Thymus (tissue), 11 donors: Measurements from ENCODE around the gene PLCB3. TPM values are rescaled to one million over a fixed set of nuclear protein-coding genes. Genes with fewer than 3 reads are reported as not detected.

ENCODE experiments used
- DNase-seq, 9 donors: peaks; one replicate each; pipeline ENCODE4 v3.0.0-alpha.2; 2013; ENCODE audit warnings: low spot score in 9 of 9, low read depth in 6 of 9, missing footprints in 1 of 9
- H3K27ac ChIP-seq, 2 donors: one replicate each; pipeline ENCODE4 v1.5.1; 2013; ENCODE audit warnings: control low read depth in 1 of 2, low read depth in 1 of 2, low read length in 1 of 2, mild to moderate bottlenecking in 1 of 2, moderate library complexity in 1 of 2
- H3K27me3 ChIP-seq, 2 donors: one replicate each; pipeline ENCODE4 v1.5.1; 2013; ENCODE audit warnings: low read length in 1 of 2; ENCODE audit not compliant: control insufficient read depth in 2 of 2, insufficient read depth in 1 of 2
- H3K36me3 ChIP-seq, 2 donors: one replicate each; pipeline ENCODE4 v1.5.1; 2013; ENCODE audit warnings: low read length in 1 of 2, mild to moderate bottlenecking in 1 of 2, moderate library complexity in 1 of 2; ENCODE audit not compliant: control insufficient read depth in 2 of 2, insufficient read depth in 2 of 2
- H3K4me1 ChIP-seq, 2 donors: one replicate each; pipeline ENCODE4 v1.5.1; 2013; ENCODE audit warnings: low read length in 2 of 2; ENCODE audit not compliant: control insufficient read depth in 2 of 2, insufficient read depth in 2 of 2
- H3K4me3 ChIP-seq, 2 donors: one replicate each; pipeline ENCODE4 v1.5.1; 2013; ENCODE audit warnings: low read length in 2 of 2, control low read depth in 1 of 2, mild to moderate bottlenecking in 1 of 2
- H3K9me3 ChIP-seq, 2 donors: one replicate each; pipeline ENCODE4 v1.5.1; 2013; ENCODE audit warnings: low read length in 1 of 2, mild to moderate bottlenecking in 1 of 2; ENCODE audit not compliant: control insufficient read depth in 2 of 2, insufficient read depth in 1 of 2
- WGBS: extraction: QIAGEN DNeasy Blood & Tissue Kit; methylation state at CpG from one replicate; pipeline ENCODE4 v1.1.7; 2013; 5-methylcytosine and 5-hydroxymethylcytosine counted together
- polyA plus RNA-seq: library from polyadenylated mRNA; stranded (reverse); fragments of 200-250 nt; gene quantifications from one replicate; pipeline ENCODE4 v1.2.3, GENCODE V29; 2013
- total RNA-seq: library from RNA; stranded (reverse); fragments of 120-200 nt; gene quantifications from one replicate; pipeline ENCODE4 v1.2.4, GENCODE V29; 2013
- donor health status: healthy.

PLCB3 gene
- total and polyA plus RNA-seq, 2 donors: 5.8 to 7.3 TPM

DNA sequence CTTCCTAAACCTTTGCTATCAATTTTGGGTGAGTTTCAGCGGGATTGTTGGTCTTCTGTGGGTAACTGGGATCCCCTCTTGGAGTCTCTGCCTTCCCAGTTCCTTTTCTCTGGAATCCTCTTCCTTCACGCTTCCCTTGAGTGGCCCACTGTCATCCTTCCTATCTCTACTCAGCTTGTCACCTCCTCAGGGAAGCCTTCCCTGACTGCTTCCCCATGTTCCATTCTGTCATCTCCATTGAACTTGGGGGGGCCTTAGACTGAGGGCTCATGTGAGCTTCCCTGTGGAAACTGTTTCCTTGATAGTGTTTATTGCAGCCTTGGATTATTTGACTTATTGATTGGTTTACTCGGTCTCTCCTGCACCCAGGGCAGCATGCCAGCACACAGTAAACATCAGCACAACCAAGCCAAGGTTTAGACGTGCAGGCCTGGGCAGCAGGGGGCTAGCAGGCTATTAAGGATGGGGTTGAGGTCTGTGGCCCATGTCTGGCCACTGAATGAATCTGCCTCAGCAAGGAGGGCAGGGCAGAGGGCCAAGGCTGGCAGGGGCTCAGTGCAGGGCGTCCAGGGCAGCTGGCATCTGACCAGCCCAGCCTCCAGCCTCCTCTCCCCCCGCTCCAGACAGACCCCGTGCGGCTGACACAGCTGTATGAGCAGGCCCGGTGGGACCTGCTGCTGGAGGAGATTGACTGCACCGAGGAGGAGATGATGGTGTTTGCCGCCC lies 32.5 kb upstream of the PLCB3 start:
- WGBS: 96% methylated on average over 11 of the region's 11 CpGs
- peaks cover 66 to 69% of the 10 kb centered on the region in 2 donors for H3K36me3 ChIP-seq

DNA sequence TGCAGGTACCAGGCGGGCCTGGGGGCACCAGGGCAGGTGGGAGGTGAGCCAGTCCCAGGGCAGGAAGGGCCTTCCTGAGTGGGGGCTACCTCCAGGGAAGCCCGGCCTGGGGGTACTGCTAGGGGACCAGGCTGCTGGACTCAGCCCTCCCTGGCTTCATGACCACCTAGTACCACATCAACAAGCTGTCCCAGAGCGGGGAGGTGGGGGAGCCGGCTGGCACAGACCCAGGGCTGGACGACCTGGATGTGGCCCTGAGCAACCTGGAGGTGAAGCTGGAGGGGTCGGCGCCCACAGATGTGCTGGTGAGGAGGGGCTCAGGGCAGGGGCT lies 32.0 kb upstream of the PLCB3 start:
- H3K27me3 ChIP-seq: no peaks in the 10 kb centered on the region
- no peaks in the 10 kb centered on the region for H3K9me3 ChIP-seq
- 94% methylated on average over 7 of the region's 7 CpGs for WGBS
- no peak overlapping the region for H3K27ac ChIP-seq
- no peaks in the 10 kb centered on the region for H3K4me1 ChIP-seq
- no peak for DNase-seq
- no peak overlapping the region for H3K4me3 ChIP-seq
- peaks cover 66 to 74% of the 10 kb centered on the region in 2 donors for H3K36me3 ChIP-seq

More for the DNA sequence above, 32.5 kb upstream of the PLCB3 start:
- Histone ChIP-seq H3K27ac (no peak overlapping the region), H3K4me3 (no peak overlapping the region), H3K27me3 (no peaks in the 10 kb centered on the region), H3K4me1 (no peaks in the 10 kb centered on the region), H3K9me3 (no peaks in the 10 kb centered on the region)
- no peak for DNase-seq

- DNase-seq: no peak
- Histone ChIP-seq H3K27ac (no peak overlapping the region), H3K9me3 (no peaks in the 10 kb centered on the region), H3K4me3 (no peak overlapping the region), H3K27me3 (no peaks in the 10 kb centered on the region), H3K4me1 (peaks cover 0 to 2% of the 10 kb centered on the region in 2 donors), H3K36me3 (peaks cover 66 to 73% of the 10 kb centered on the region in 2 donors)
- WGBS: 96% methylated on average over 10 of the region's 10 CpGs
These were observed 31.6 kb upstream of the PLCB3 start for GRCh38 chr11:64219755-64220154.

- H3K4me1 ChIP-seq: peaks cover 2 to 7% of the 10 kb centered on the region in 2 donors
- DNase-seq: no peak
- no peaks in the 10 kb centered on the region for H3K9me3 ChIP-seq
- no peaks in the 10 kb centered on the region for H3K27me3 ChIP-seq
- H3K4me3 ChIP-seq: no peak overlapping the region
- peaks cover 62 to 70% of the 10 kb centered on the region in 2 donors for H3K36me3 ChIP-seq
- no peak overlapping the region for H3K27ac ChIP-seq
- WGBS: over 99% methylated on average over 17 of the region's 17 CpGs
These were observed 31.1 kb upstream of the PLCB3 start for GRCh38 chr11:64220271-64220670.

- Histone ChIP-seq H3K4me1 (peaks cover 3 to 12% of the 10 kb centered on the region in 2 donors), H3K27ac (no peak overlapping the region), H3K36me3 (peaks cover 57 to 66% of the 10 kb centered on the region in 2 donors), H3K4me3 (no peak overlapping the region), H3K9me3 (no peaks in the 10 kb centered on the region), H3K27me3 (no peaks in the 10 kb centered on the region)
- DNase-seq: no peak
- 98% methylated on average over 14 of the region's 14 CpGs for WGBS
These were observed 30.5 kb upstream of the PLCB3 start for GRCh38 chr11:64220798-64221197.

DNA sequence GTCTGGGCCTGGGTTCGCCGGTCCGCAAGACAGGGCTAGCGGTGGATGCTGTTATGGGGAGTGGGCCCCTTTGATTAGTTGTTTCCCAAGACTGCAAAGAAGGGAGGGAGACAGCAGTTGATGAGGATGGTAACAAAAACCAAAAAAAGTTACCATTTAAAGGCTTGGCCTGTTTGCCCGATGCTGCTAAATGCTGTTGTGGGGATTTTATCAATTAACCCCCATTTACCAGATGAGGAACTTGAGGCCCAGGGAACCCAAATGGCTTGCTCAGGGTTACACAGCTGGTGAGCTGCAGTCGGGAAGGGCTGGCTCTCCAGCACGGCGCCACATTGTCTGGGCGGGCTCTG lies 28.7 kb upstream of the PLCB3 start:
- Histone ChIP-seq H3K4me1 (peaks cover 12 to 26% of the 10 kb centered on the region in 2 donors), H3K4me3 (no peak overlapping the region), H3K36me3 (peaks cover 52 to 55% of the 10 kb centered on the region in 2 donors), H3K9me3 (peaks cover 0 to 6% of the 10 kb centered on the region in 2 donors), H3K27me3 (no peaks in the 10 kb centered on the region), H3K27ac (no peak overlapping the region)
- WGBS: 93% methylated on average over 9 of the region's 9 CpGs
- DNase-seq: no peak

DNA sequence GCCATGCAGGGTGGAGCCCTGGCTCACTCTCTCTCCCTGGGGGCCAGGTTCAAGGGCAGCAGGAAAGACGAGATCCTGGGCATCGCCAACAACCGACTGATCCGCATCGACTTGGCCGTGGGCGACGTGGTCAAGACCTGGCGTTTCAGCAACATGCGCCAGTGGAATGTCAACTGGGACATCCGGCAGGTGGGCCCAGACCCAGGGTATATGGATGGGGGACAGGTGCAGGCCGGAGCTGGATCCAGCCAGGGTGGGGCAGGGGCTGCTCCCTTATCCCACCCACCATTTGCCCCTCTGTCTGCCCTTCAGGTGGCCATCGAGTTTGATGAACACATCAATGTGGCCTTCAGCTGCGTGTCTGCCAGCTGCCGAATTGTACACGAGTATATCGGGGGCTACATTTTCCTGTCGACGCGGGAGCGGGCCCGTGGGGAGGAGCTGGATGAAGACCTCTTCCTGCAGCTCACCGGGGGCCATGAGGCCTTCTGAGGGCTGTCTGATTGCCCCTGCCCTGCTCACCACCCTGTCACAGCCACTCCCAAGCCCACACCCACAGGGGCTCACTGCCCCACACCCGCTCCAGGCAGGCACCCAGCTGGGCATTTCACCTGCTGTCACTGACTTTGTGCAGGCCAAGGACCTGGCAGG lies 28.2 kb upstream of the PLCB3 start:
- DNase-seq: no peak
- H3K36me3 ChIP-seq: peaks cover 52 to 53% of the 10 kb centered on the region in 2 donors
- H3K27ac ChIP-seq: no peak overlapping the region
- H3K27me3 ChIP-seq: no peaks in the 10 kb centered on the region
- H3K4me3 ChIP-seq: no peak overlapping the region
- peaks cover 0 to 6% of the 10 kb centered on the region in 2 donors for H3K9me3 ChIP-seq
- WGBS: 94% methylated on average over 24 of the region's 24 CpGs
- peaks cover 12 to 27% of the 10 kb centered on the region in 2 donors for H3K4me1 ChIP-seq

DNA sequence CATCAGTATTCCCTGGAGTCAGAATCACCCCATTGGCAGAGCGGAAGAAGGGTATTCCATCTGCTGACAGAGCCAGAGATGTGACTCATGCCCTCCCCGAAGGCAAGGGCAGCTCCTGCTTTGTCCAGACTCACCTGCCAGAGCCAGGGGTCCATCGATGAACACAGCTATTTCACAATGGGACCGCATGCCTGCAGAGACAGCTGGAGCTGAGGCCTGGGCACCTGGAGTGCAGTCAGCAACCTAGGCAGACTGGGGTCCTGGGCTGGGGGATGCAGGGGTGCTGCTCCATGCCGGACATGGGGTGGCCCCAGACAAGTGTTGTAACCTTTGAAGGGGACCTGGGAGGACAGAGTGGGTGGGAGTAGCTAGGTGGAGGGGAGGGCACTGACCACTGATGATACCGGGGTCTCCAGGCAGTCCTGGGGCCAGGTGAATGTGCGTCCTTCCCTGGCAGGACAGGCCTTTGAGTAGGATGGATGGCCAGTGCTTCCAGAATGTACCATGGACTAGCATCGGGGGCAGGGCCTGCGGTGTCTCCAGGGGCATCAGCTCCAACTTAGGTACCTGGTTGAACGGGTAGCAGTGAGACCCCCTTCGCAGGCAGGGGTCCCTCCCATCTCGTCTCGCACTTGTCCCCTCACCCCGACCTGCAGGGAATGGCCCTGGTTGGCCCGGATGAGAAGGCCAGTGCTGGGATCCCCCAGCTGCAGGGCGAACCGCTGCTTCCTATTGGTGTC lies 27.0 kb upstream of the PLCB3 start:
- H3K27ac ChIP-seq: no peak overlapping the region
- H3K36me3 ChIP-seq: peaks cover 42 to 45% of the 10 kb centered on the region in 2 donors
- DNase-seq: no peak

More for the DNA sequence above, 27.0 kb upstream of the PLCB3 start:
- Histone ChIP-seq H3K27me3 (no peaks in the 10 kb centered on the region), H3K4me3 (no peak overlapping the region), H3K4me1 (peaks cover 16 to 31% of the 10 kb centered on the region in 2 donors), H3K9me3 (peaks cover 0 to 6% of the 10 kb centered on the region in 2 donors)
- 97% methylated on average over 17 of the region's 17 CpGs for WGBS
